Mesothelial cell of epicardium (in vitro differentiated cells): ENCODE data around the gene NCK2. TPM values are rescaled to one million over a fixed set of nuclear protein-coding genes. Genes with fewer than 3 reads are reported as not detected.

Experiments used
- DNase-seq, 2 experiments: peaks; one replicate each; pipeline ENCODE4 v3.0.0; 2021; ENCODE audit warnings: low spot score in 2 of 2; ENCODE audit not compliant: unreplicated experiment in 2 of 2
- H3K27ac Mint-ChIP-seq: 2 replicates; pipeline ENCODE4 v1.8.0; 2021; ENCODE audit warnings: mixed read lengths
- H3K27me3 Mint-ChIP-seq: 2 replicates; pipeline ENCODE4 v1.8.0; 2021; ENCODE audit warnings: low read depth, mixed read lengths
- H3K36me3 Mint-ChIP-seq: 2 replicates; pipeline ENCODE4 v1.8.0; 2021; ENCODE audit warnings: mixed read lengths
- H3K4me1 Mint-ChIP-seq: 2 replicates; pipeline ENCODE4 v1.8.0; 2021; ENCODE audit warnings: mixed read lengths
- H3K4me3 Mint-ChIP-seq: 2 replicates; pipeline ENCODE4 v1.8.0; 2021; ENCODE audit warnings: mild to moderate bottlenecking, moderate library complexity, mixed read lengths
- H3K9me3 Mint-ChIP-seq: 2 replicates; pipeline ENCODE4 v1.8.0; 2021; ENCODE audit warnings: mixed read lengths
- CTCF ChIP-seq: fragments of 200-600 bp; sonication (generic); IDR thresholded peaks from one replicate; pipeline ENCODE4 v1.5.0; 2021; ENCODE audit warnings: antibody characterized with exemption; ENCODE audit not compliant: unreplicated experiment
- total RNA-seq: library from RNA; stranded (reverse); gene quantifications from 3 replicates; pipeline ENCODE4 v1.2.1, GENCODE V29; 2021

Gene NCK2
- total RNA-seq, 1 donor from 2014 or later: 59.5 TPM

DNA sequence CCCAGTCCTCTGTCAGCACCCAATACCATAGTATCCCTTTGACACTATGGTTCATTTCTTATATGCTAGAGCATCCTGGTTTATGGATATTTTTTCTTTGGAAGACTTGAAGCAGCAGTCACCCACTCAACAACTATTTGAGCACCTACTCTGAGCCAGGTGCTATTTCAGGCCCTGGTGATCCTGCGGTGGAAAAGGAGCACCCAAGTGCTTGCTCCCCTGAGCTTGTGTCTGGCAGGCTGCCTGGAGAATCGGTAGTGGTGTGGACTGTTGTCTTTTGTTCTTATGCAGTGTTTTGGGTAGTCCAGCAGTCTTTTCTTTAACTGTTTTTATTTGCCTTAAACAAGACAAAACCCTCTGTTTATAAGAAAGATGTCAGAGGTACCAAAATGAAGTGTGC lies 28.9 kb downstream of the NCK2 start:
- H3K4me1 Mint-ChIP-seq: peaks cover 53% of the 10 kb centered on the region

GRCh38 chr2:105774781-105775337 lies 30.1 kb downstream of the NCK2 start:
- H3K4me3 Mint-ChIP-seq: no peak overlapping the region
- no peaks in the 10 kb centered on the region for H3K36me3 Mint-ChIP-seq
- H3K27me3 Mint-ChIP-seq: no peaks in the 10 kb centered on the region
- H3K9me3 Mint-ChIP-seq: no peaks in the 10 kb centered on the region
- TF ChIP-seq CTCF: no peak
- peaks cover 48% of the 10 kb centered on the region for H3K4me1 Mint-ChIP-seq
- no peak overlapping the region for H3K27ac Mint-ChIP-seq
- DNase-seq: no peak

More for the DNA sequence above, 28.9 kb downstream of the NCK2 start:
- Mint-ChIP-seq H3K27ac (peak overlapping the region; percentile 2), H3K9me3 (no peaks in the 10 kb centered on the region), H3K27me3 (no peaks in the 10 kb centered on the region), H3K4me3 (no peak overlapping the region), H3K36me3 (no peaks in the 10 kb centered on the region)
- DNase-seq: no peak
- no peak for TF ChIP-seq CTCF

- Mint-ChIP-seq H3K9me3 (no peaks in the 10 kb centered on the region), H3K36me3 (no peaks in the 10 kb centered on the region), H3K4me3 (no peak overlapping the region), H3K27me3 (no peaks in the 10 kb centered on the region), H3K27ac (no peak overlapping the region), H3K4me1 (peaks cover 47% of the 10 kb centered on the region)
- no peak for TF ChIP-seq CTCF
- DNase-seq: no peak
Measured at GRCh38 chr2:105775809-105776559, 31.3 kb downstream of the NCK2 start.

- TF ChIP-seq CTCF: no peak
- no peak for DNase-seq
- Mint-ChIP-seq H3K36me3 (no peaks in the 10 kb centered on the region), H3K9me3 (no peaks in the 10 kb centered on the region), H3K4me1 (peaks cover 52% of the 10 kb centered on the region), H3K4me3 (no peak overlapping the region), H3K27me3 (no peaks in the 10 kb centered on the region), H3K27ac (no peak overlapping the region)
Measured at GRCh38 chr2:105776560-105776928, 31.8 kb downstream of the NCK2 start.

DNA sequence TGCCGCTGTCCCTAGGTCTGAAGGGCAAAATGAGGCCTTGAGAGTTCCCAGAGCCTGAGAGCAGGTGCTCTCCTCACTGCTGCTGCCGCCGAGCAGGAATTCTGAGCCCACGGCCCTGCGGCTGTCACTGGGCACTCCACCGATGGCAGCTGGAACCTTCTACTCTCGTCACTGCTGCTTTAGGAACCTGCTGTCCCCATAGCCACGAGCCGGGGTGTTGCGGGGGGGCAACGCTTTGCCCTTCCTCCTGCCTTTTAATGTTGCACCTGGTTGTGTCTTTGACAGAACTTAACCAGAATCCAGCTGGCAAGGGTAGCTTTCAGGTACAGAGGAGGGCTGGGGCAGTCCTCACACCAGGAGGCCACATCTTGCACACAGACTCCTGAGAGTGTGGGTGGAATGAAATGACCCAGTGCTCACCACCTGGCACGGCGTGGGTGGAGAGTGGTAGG lies 32.3 kb downstream of the NCK2 start:
- Mint-ChIP-seq H3K4me3 (no peak overlapping the region), H3K36me3 (no peaks in the 10 kb centered on the region), H3K27ac (no peak overlapping the region), H3K9me3 (no peaks in the 10 kb centered on the region), H3K27me3 (no peaks in the 10 kb centered on the region), H3K4me1 (peaks cover 52% of the 10 kb centered on the region)
- no peak for TF ChIP-seq CTCF
- DNase-seq: no peak
